SK-N-MC (cell line): ENCODE data around the gene FBXL4.
"Not testable (repeated sequence)": the region's sequence is repeated elsewhere in the genome, so short reads cannot be mapped to it uniquely, and the experiment has no call there.

Source experiments
- DNase-seq: peaks from one replicate; pipeline ENCODE4 v3.0.0-alpha.2; 2011; ENCODE audit warnings: low read depth, low spot score
- H3K27ac ChIP-seq: fragments of 200-600 bp; sonication (generic); 2 replicates; pipeline ENCODE4 v1.5.1; 2016; ENCODE audit warnings: mixed run types
- H3K36me3 ChIP-seq: fragments of 200-600 bp; sonication (generic); 2 replicates; pipeline ENCODE4 v1.6.1; 2017; ENCODE audit warnings: antibody characterized with exemption, low read length, mixed read lengths; ENCODE audit not compliant: insufficient read depth
- H3K4me3 ChIP-seq: fragments of 200-600 bp; sonication (generic); 2 replicates; pipeline ENCODE4 v1.5.1; 2016
- H3K9ac ChIP-seq: fragments of 200-600 bp; sonication (generic); 2 replicates; pipeline ENCODE4 v1.8.0; 2017; ENCODE audit warnings: mixed run types, mixed read lengths; ENCODE audit not compliant: insufficient read length
- H3K9me3 ChIP-seq: fragments of 200-600 bp; sonication (generic); 2 replicates; pipeline ENCODE4 v1.6.1; 2017; ENCODE audit warnings: low read depth, mild to moderate bottlenecking, antibody characterized with exemption, low read length, moderate library complexity, mixed read lengths
- EZH2 ChIP-seq: fragments of 200-600 bp; sonication (generic); IDR thresholded peaks from one replicate; pipeline ENCODE4 v1.6.1; 2017; ENCODE audit warnings: antibody characterized with exemption
- FOXP2 ChIP-seq: optimal IDR thresholded peaks from 2 replicates; pipeline ENCODE3; 2011; ENCODE audit warnings: mild to moderate bottlenecking, moderate library complexity; ENCODE audit not compliant: insufficient read depth; ENCODE audit errors: extremely low read length, control extremely low read depth
- POLR2AphosphoS5 ChIP-seq: IDR thresholded peaks from 2 replicates; pipeline ENCODE4 v1.6.1; 2012; ENCODE audit warnings: mild to moderate bottlenecking, low read depth, low read length, borderline replicate concordance

Gene FBXL4

DNA sequence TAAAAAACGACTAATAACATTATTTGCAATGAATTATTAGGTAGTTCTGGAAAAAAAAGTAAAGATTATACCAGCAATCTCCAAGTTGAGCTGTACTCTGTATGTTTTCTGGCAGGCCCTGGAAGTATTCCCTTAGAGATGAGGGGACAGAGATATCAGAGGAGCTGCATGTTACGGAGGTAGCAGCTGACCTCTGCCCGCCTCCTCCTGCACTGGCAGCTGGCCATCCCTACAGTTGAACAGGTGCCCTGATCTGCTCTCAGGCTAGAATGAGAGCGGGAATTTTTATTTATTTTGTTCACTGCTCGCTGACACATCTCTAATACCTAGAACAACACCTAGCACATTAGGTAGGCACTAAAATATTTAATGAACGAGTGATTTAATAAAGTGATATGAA lies 23.1 kb downstream of the FBXL4 start:
- no peak overlapping the region for H3K27ac ChIP-seq
- no peak overlapping the region for H3K4me3 ChIP-seq
- no peaks in the 10 kb centered on the region for H3K9me3 ChIP-seq
- H3K36me3 ChIP-seq: peaks cover 31% of the 10 kb centered on the region
- DNase-seq: no peak
- TF ChIP-seq POLR2AphosphoS5: no peak
- no peak for TF ChIP-seq EZH2
- TF ChIP-seq FOXP2: no peak
- H3K9ac ChIP-seq: no peak overlapping the region

DNA sequence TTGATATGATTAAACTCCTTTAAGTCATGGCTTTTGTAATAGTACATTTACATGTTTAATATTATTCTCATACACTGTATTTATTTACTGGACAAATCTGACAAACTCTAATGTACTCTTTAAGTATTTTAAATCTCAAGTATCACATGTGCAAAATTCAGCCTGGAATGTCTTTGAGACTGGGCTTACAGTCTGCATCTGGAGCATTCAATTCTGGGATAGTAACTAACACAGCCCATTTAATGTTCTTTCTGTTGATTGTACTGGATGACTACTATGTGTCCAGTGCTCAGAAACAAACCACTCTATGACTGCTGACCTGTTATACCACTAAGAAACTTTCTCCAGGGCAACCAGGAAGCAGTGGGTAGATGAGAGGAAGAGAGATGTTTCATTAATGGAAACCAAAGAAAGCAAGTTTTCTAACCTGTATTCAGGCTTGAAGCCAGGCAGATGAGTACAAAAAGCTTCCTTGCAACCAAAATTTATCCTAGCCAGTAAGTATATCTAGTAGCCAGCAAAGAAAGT lies 26.8 kb downstream of the FBXL4 start:
- Histone ChIP-seq H3K9me3 (no peaks in the 10 kb centered on the region), H3K27ac (peak overlapping the region; percentile 52), H3K9ac (no peak overlapping the region), H3K4me3 (no peak overlapping the region), H3K36me3 (peaks cover 24% of the 10 kb centered on the region)
- TF ChIP-seq EZH2: no peak
- TF ChIP-seq FOXP2: no peak
- no peak for TF ChIP-seq POLR2AphosphoS5
- no peak for DNase-seq

DNA sequence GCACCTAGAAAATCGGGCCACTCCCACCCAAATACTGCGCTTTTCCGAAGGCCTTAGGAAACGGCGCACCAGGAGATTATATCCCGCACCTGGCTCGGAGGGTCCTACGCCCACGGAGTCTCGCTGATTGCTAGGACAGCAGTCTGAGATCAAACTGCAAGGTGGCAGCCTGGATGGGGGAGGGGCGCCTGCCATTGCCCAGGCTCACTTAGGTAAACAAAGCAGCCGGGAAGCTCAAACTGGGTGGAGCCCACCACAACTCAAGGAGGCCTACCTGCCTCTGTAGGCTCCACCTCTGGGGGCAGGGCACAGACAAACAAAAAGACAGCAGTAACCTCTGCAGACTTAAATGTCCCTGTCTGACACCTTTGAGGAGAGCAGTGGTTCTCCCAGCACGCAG lies 36.8 kb downstream of the FBXL4 start:
- H3K27ac ChIP-seq, DNase-seq, H3K9ac ChIP-seq, H3K9me3 ChIP-seq, H3K4me3 ChIP-seq, H3K36me3 ChIP-seq: not testable (repeated sequence)

DNA sequence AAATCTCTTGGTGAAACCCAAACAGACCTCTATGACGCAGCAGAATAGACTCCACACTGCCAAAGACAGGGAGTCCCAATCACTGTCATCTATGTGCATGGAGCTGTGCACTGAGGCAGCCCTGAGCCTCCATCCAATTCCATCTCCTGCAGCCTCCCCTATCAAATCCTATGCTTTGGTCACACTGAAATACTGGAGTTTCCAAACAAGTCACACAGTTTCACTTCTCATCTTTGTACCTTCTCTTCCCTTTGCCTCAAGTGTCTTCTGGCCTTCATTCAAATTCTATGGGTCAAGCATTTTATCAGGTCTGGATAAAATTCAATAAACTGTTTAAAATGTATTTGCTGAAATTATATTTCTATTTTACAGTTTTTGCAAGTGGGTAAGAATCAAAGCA lies 38.5 kb downstream of the FBXL4 start:
- DNase-seq: no peak
- H3K36me3 ChIP-seq: peaks cover 3% of the 10 kb centered on the region
- no peak for TF ChIP-seq FOXP2
- no peak for TF ChIP-seq EZH2
- TF ChIP-seq POLR2AphosphoS5: no peak
- H3K9ac ChIP-seq: no peak overlapping the region
- no peak overlapping the region for H3K4me3 ChIP-seq
- H3K27ac ChIP-seq: no peak overlapping the region
- no peaks in the 10 kb centered on the region for H3K9me3 ChIP-seq

DNA sequence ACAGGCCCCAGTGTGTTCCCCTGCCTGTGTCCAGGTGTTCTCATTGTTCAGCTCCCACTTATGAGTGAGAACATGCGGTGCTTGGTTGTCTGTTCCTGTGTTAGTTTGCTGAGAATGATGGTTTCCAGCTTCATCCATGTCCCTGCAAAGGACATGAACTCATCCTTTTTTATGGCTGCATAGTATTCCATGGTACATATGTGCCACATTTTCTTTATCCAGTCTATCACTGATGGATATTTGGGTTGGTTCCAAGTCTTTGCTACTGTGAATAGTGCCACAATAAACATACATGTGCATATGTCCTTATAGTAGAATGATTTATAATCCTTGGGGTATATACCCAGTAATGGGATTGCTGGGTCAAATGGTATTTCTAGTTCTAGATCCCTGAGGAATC lies 41.4 kb downstream of the FBXL4 start:
- not testable (repeated sequence) for DNase-seq, H3K9ac ChIP-seq
- H3K36me3 ChIP-seq: peaks cover 12% of the 10 kb centered on the region

DNA sequence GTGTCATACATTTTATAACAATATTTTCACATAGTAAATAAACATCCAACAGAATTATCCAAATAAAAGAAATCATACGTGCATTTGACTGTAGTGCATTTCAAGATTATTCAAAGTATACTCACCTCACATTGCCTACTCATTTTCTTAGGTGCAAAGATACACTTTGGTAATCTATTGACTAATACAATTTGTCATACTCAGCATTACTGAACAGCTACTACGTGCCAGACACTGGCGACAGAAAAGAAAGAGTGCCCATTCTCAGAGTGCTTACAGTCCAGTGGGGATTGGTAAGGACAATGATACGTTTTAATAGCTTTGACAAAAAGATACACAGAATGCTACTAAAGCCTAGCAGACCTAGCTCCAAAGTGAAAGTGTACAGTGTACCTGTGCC lies 42.0 kb downstream of the FBXL4 start:
- TF ChIP-seq FOXP2 (no peak), POLR2AphosphoS5 (no peak), EZH2 (no peak)
- no peak for DNase-seq
- Histone ChIP-seq H3K9ac (no peak overlapping the region), H3K4me3 (no peak overlapping the region), H3K36me3 (peaks cover 18% of the 10 kb centered on the region), H3K9me3 (no peaks in the 10 kb centered on the region), H3K27ac (no peak overlapping the region)

More for the DNA sequence above, 41.4 kb downstream of the FBXL4 start:
- H3K9me3 ChIP-seq, H3K4me3 ChIP-seq, H3K27ac ChIP-seq: not testable (repeated sequence)

DNA sequence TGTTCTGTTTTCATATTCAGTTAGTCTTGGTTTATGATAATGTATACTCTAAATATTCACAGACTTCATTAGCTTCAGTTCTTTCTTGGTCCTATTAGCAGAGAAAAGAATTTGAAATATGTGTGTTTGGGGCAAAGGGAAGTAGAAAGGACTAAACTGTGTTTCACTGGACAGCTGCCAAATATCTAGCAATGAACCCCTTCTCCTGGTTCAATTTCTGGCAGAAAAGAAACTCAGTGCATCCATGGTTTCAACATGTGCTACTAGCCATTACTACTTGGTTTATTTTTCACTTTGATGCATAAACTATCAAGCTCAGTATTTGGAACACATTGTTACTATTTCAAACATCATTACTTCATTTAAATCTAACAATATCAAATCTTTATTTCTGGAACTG lies 43.6 kb downstream of the FBXL4 start:
- H3K36me3 ChIP-seq: peaks cover 35% of the 10 kb centered on the region
- TF ChIP-seq EZH2: no peak
- TF ChIP-seq FOXP2: no peak
- no peak for TF ChIP-seq POLR2AphosphoS5
- no peak overlapping the region for H3K4me3 ChIP-seq
- H3K27ac ChIP-seq: peak overlapping the region; percentile 27; the same call in 1 of the 2 replicates
- no peak overlapping the region for H3K9ac ChIP-seq
- DNase-seq: no peak
- H3K9me3 ChIP-seq: peaks cover 8% of the 10 kb centered on the region; the same call in 1 of the 2 replicates

DNA sequence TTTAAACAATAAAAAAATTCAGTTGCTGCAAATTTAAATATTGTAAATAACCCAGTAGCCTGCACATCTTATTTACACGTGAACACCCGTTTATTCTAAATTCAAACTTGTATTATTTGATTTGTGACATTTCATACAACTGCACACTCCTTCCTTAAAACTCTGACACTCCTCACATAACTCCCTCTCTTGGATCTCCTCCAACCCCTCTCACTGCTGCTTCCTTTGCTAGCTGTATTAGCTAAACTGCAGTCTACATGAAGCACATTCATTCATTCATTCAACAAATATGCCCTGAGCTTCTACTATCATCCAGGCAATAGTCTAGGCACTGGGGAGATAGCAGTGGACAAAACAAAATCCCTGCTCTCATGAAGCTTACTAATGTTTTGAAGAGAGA lies 47.0 kb downstream of the FBXL4 start:
- TF ChIP-seq FOXP2: no peak
- TF ChIP-seq POLR2AphosphoS5: no peak
- TF ChIP-seq EZH2: no peak
- Histone ChIP-seq H3K4me3 (no peak overlapping the region), H3K27ac (no peak overlapping the region), H3K36me3 (peaks cover 54% of the 10 kb centered on the region), H3K9ac (no peak overlapping the region), H3K9me3 (peaks cover 8% of the 10 kb centered on the region; the same call in 1 of the 2 replicates)
- DNase-seq: no peak

DNA sequence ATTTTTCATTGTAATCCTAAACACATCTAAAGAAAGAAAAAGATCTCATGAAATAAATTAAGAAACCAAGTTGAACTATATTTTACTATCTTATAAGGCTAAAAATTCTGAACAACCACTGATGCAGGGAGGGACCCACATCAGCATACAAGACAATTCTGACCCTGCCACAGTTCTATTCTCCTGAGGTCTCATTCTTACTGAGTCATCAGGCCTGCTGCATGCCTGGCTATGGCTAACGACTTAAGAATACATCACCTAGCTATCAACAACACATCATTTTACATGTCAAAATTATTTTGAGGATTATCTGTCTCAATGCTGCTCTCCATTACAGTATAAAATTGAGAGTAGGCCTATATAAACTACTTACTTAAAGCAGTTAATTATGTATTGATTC lies 52.9 kb downstream of the FBXL4 start:
- no peak overlapping the region for H3K27ac ChIP-seq
- no peak for DNase-seq
- no peak overlapping the region for H3K4me3 ChIP-seq
- no peak overlapping the region for H3K9ac ChIP-seq
- H3K36me3 ChIP-seq: peaks cover 37% of the 10 kb centered on the region
- no peak for TF ChIP-seq FOXP2
- no peak for TF ChIP-seq POLR2AphosphoS5
- TF ChIP-seq EZH2: no peak
- H3K9me3 ChIP-seq: peaks cover 4% of the 10 kb centered on the region; the same call in 1 of the 2 replicates
